H1 (cell line): ENCODE results near the gene DYNLT2. TPM values are rescaled to one million over a fixed set of nuclear protein-coding genes. Genes with fewer than 3 reads are reported as not detected.

Source experiments
- CTCF ChIA-PET: fragments of 300-600 bp; sonication (Branson Sonifier 250); formaldehyde crosslinking; loops from one replicate; lab custom pipeline; 2021; ENCODE audit not compliant: partially characterized antibody; lab: Charles Lee
- POLR2A ChIA-PET: fragments of 300-600 bp; sonication (Branson Sonifier 250); formaldehyde crosslinking; loops from one replicate; lab custom pipeline; 2021; ENCODE audit warnings: inconsistent platforms; ENCODE audit not compliant: partially characterized antibody; lab: Charles Lee
- DNase-seq, 2 experiments: peaks; one replicate each; pipeline versions ENCODE4 v3.0.0 to v3.0.0-alpha.2; 2010 to 2022; ENCODE audit warnings: low spot score in 2 of 2, low read depth in 1 of 2, mixed read lengths in 1 of 2
- FAIRE-seq: peaks from 2 replicates; lab custom pipeline; 2011; peaks lifted over from hg19 to GRCh38; lab: Jason Lieb, UNC
- H2AFZ ChIP-seq: 2 replicates; pipeline ENCODE4 v1.8.1; 2012; ENCODE audit warnings: low read length, inconsistent platforms
- H2AK5ac ChIP-seq: 2 replicates; pipeline ENCODE4 v1.6.1; 2013; ENCODE audit warnings: low read depth, low read length
- H2BK120ac ChIP-seq: replicated peaks from 2 replicates; pipeline ENCODE3; 2013; ENCODE audit warnings: low read depth, low read length, inconsistent platforms
- H2BK12ac ChIP-seq: 2 replicates; pipeline ENCODE4 v1.6.1; 2013; ENCODE audit warnings: low read depth, low read length
- H2BK15ac ChIP-seq: 2 replicates; pipeline ENCODE4 v1.6.1; 2013; ENCODE audit warnings: low read length
- H2BK20ac ChIP-seq: 2 replicates; pipeline ENCODE4 v1.6.1; 2013; ENCODE audit warnings: low read length
- H2BK5ac ChIP-seq: 2 replicates; pipeline ENCODE4 v1.6.1; 2013; ENCODE audit warnings: low read depth, low read length
- H3K14ac ChIP-seq: 2 replicates; pipeline ENCODE4 v1.6.1; 2013; ENCODE audit warnings: inconsistent platforms; ENCODE audit not compliant: insufficient read length
- H3K18ac ChIP-seq: 2 replicates; pipeline ENCODE4 v1.6.1; 2013; ENCODE audit warnings: low read length; ENCODE audit errors: extremely low read depth
- H3K23ac ChIP-seq: 2 replicates; pipeline ENCODE4 v1.6.1; 2013; ENCODE audit warnings: inconsistent platforms; ENCODE audit not compliant: insufficient read length
- H3K23me2 ChIP-seq: 2 replicates; pipeline ENCODE4 v1.6.1; 2013; ENCODE audit warnings: low read depth, low read length
- H3K27ac ChIP-seq: 2 replicates; pipeline ENCODE4 v1.6.1; 2011; ENCODE audit warnings: low read depth, low read length, inconsistent platforms
- H3K27me3 ChIP-seq, 4 experiments: replicated peaks in 1 of 4; 1 replicate in 1 of 4; 2 replicates in 3 of 4; pipeline versions ENCODE4 v1.6.1 to v1.8.1; 2011 to 2013; ENCODE audit warnings: low read length in 3 of 4, mild to moderate bottlenecking in 3 of 4, inconsistent platforms in 2 of 4, mixed read lengths in 2 of 4, moderate library complexity in 1 of 4; ENCODE audit not compliant: control insufficient read depth in 3 of 4, insufficient read depth in 3 of 4; ENCODE audit errors: extremely low read depth in 1 of 4
- H3K36me3 ChIP-seq, 4 experiments: 2 replicates each; pipeline versions ENCODE4 v1.6.1 to v1.8.1; 2011 to 2013; ENCODE audit warnings: mild to moderate bottlenecking in 4 of 4, low read length in 3 of 4, moderate library complexity in 2 of 4, control low read depth in 1 of 4, inconsistent platforms in 1 of 4; ENCODE audit not compliant: insufficient read depth in 4 of 4, control insufficient read depth in 2 of 4
- H3K4ac ChIP-seq: replicated peaks from 2 replicates; pipeline ENCODE3; 2013; ENCODE audit warnings: low read length, low read depth, mixed read lengths, inconsistent platforms; ENCODE audit not compliant: insufficient read length
- H3K4me1 ChIP-seq, 4 experiments: replicated peaks in 1 of 4; 1 replicate in 1 of 4; 2 replicates in 3 of 4; pipeline versions ENCODE4 v1.6.1 to v1.8.1; 2011 to 2013; ENCODE audit warnings: low read length in 3 of 4, inconsistent platforms in 2 of 4, mixed read lengths in 1 of 4; ENCODE audit not compliant: insufficient read depth in 4 of 4, control insufficient read depth in 3 of 4
- H3K4me2 ChIP-seq, 2 experiments: 2 replicates each; pipeline versions ENCODE4 v1.6.1 to v1.8.1; 2011 to 2013; ENCODE audit warnings: low read depth in 2 of 2, low read length in 2 of 2, control low read depth in 1 of 2, inconsistent platforms in 1 of 2, mild to moderate bottlenecking in 1 of 2; ENCODE audit not compliant: insufficient read depth in 1 of 2
- H3K4me3 ChIP-seq, 4 experiments: fragments of 200-600, 300-600 bp in 1 of 4; sonication (generic), shearing (Covaris generic), sonication (Bioruptor Twin) in 1 of 4; 2 replicates each; pipeline versions ENCODE4 v1.5.1 to v1.8.1; 2011 to 2016; ENCODE audit warnings: low read length in 4 of 4, low read depth in 3 of 4, control low read depth in 2 of 4, inconsistent platforms in 2 of 4, mild to moderate bottlenecking in 2 of 4, mixed read lengths in 1 of 4, moderate library complexity in 1 of 4; ENCODE audit not compliant: insufficient read depth in 2 of 4; ENCODE audit errors: extremely low read depth in 1 of 4
- H3K56ac ChIP-seq: replicated peaks from 2 replicates; pipeline ENCODE3; 2013; ENCODE audit warnings: low read depth, mild to moderate bottlenecking, mixed read lengths, low read length, inconsistent platforms; ENCODE audit not compliant: insufficient read length
- H3K79me1 ChIP-seq: 2 replicates; pipeline ENCODE4 v1.6.1; 2013; ENCODE audit warnings: low read depth, low read length, control low read depth
- H3K79me2 ChIP-seq, 2 experiments: 2 replicates each; pipeline versions ENCODE4 v1.6.1 to v1.8.1; 2012 to 2013; ENCODE audit warnings: low read length in 2 of 2, mild to moderate bottlenecking in 2 of 2, inconsistent platforms in 1 of 2; ENCODE audit not compliant: insufficient read depth in 2 of 2, control insufficient read depth in 1 of 2
- H3K9ac ChIP-seq, 4 experiments: replicated peaks in 1 of 4; 1 replicate in 1 of 4; 2 replicates in 3 of 4; pipeline versions ENCODE4 v1.6.1 to v1.8.1; 2011 to 2013; ENCODE audit warnings: low read depth in 3 of 4, low read length in 3 of 4, control low read depth in 2 of 4, mild to moderate bottlenecking in 2 of 4, moderate library complexity in 2 of 4, inconsistent platforms in 1 of 4; ENCODE audit errors: extremely low read depth in 1 of 4
- H3K9me3 ChIP-seq, 2 experiments: 2 replicates each; pipeline versions ENCODE4 v1.6.1 to v1.8.1; 2012 to 2013; ENCODE audit warnings: mild to moderate bottlenecking in 2 of 2, moderate library complexity in 2 of 2, control low read depth in 1 of 2, inconsistent platforms in 1 of 2, low read depth in 1 of 2, low read length in 1 of 2, mixed read lengths in 1 of 2; ENCODE audit not compliant: insufficient read depth in 2 of 2
- H4K20me1 ChIP-seq, 2 experiments: replicated peaks in 1 of 2; 2 replicates each; pipeline versions ENCODE3 to v1.8.1; 2011 to 2013; ENCODE audit warnings: inconsistent platforms in 2 of 2, low read length in 2 of 2, mild to moderate bottlenecking in 1 of 2; ENCODE audit not compliant: insufficient read depth in 2 of 2, control insufficient read depth in 1 of 2
- H4K5ac ChIP-seq: 2 replicates; pipeline ENCODE4 v1.6.1; 2013; ENCODE audit warnings: low read length, low read depth, mixed read lengths, inconsistent platforms; ENCODE audit not compliant: insufficient read length
- H4K8ac ChIP-seq: 2 replicates; pipeline ENCODE4 v1.8.0; 2013; ENCODE audit warnings: mild to moderate bottlenecking, moderate library complexity, low read length, inconsistent platforms; ENCODE audit not compliant: insufficient read depth; ENCODE audit errors: extremely low read depth
- H4K91ac ChIP-seq: replicated peaks from 2 replicates; pipeline ENCODE3; 2013; ENCODE audit warnings: low read length, mixed read lengths, inconsistent platforms; ENCODE audit not compliant: insufficient read length
- CHD1 ChIP-seq: IDR thresholded peaks from 2 replicates; pipeline ENCODE4 v1.6.1; 2012; ENCODE audit warnings: low read depth, low read length, improper control_type of control experiment
- NRF1 ChIP-seq: IDR thresholded peaks from 2 replicates; pipeline ENCODE4 v1.6.1; 2011; ENCODE audit warnings: mild to moderate bottlenecking, low read depth, low read length, improper control_type of control experiment
- PHF8 ChIP-seq: fragments of 200-600 bp; sonication (generic); conservative IDR thresholded peaks from 2 replicates; pipeline ENCODE4 v1.7.1; 2012; ENCODE audit warnings: low read depth, mild to moderate bottlenecking, inconsistent platforms, low read length, moderate library complexity
- POLR2A ChIP-seq, 2 experiments: IDR thresholded peaks; 1 replicate in 1 of 2; 2 replicates in 1 of 2; pipeline ENCODE4 v1.6.1; 2011; ENCODE audit warnings: low read depth in 2 of 2, low read length in 2 of 2, mild to moderate bottlenecking in 2 of 2; ENCODE audit errors: control extremely low read depth in 1 of 2
- RBBP5 ChIP-seq: IDR thresholded peaks from 2 replicates; pipeline ENCODE4 v1.7.1; 2012; ENCODE audit warnings: low read depth, mild to moderate bottlenecking, inconsistent platforms, low read length, moderate library complexity, borderline replicate concordance
- RXRA ChIP-seq: IDR thresholded peaks from 2 replicates; pipeline ENCODE4 v1.6.1; 2011; ENCODE audit warnings: low read depth, mild to moderate bottlenecking, low read length, moderate library complexity; ENCODE audit not compliant: insufficient read depth
- SIX5 ChIP-seq: IDR thresholded peaks from 2 replicates; pipeline ENCODE4 v1.6.1; 2011; ENCODE audit warnings: mild to moderate bottlenecking, low read depth, low read length
- SP4 ChIP-seq: IDR thresholded peaks from 2 replicates; pipeline ENCODE4 v1.6.1; 2012; ENCODE audit warnings: low read length, inconsistent platforms
- TEAD4 ChIP-seq: IDR thresholded peaks from 2 replicates; pipeline ENCODE4 v1.6.1; 2012; ENCODE audit warnings: low read depth, low read length, inconsistent platforms, mixed read lengths
- ZNF274 ChIP-seq: IDR thresholded peaks from 2 replicates; pipeline ENCODE4 v1.7.0; 2012; ENCODE audit warnings: low read length, borderline replicate concordance; ENCODE audit errors: extremely low read depth
- WGBS, 2 experiments: shearing (Covaris generic) in 1 of 2; methylation state at CpG; one replicate each; pipeline versions ENCODE4 v1.1.6 to v1.1.7; 2013 to 2015; ENCODE audit warnings: low lambda C conversion rate in 2 of 2, mixed read lengths in 2 of 2, inconsistent platforms in 1 of 2, low coverage in 1 of 2, missing lambda C conversion rate in 1 of 2; ENCODE audit not compliant: insufficient replicate concordance in 2 of 2, insufficient coverage in 1 of 2, insufficient read length in 1 of 2; ENCODE audit errors: extremely low coverage in 1 of 2, missing lambda C conversion rate in 1 of 2; 5-methylcytosine and 5-hydroxymethylcytosine counted together
- polyA plus RNA-seq, 7 experiments: library from polyadenylated mRNA; depleted of rRNA in 3 of 7; stranded (reverse) in 5 of 7; unstranded in 2 of 7; fragments of >200 nt in 5 of 7; fragments of 200-250 nt in 2 of 7; gene quantifications; 1 replicate in 5 of 7; 2 replicates in 1 of 7; 4 replicates in 1 of 7; pipeline versions ENCODE4 v1.2.1 to v1.2.3, GENCODE V29; 2011 to 2013; ENCODE audit warnings: missing spikeins in 2 of 7, mixed read lengths in 2 of 7
- total RNA-seq: library from RNA; stranded (reverse); fragmentation: NEBNext Ultra II Directional; extraction: Animal tissue kit (Norgen Biotek cat#: 25700); gene quantifications from 2 replicates; pipeline ENCODE4 v1.2.1, GENCODE V29; 2021
- TF ChIP-seq, protein P1 (sequence below), 3 experiments: IDR thresholded peaks; 1 replicate in 2 of 3; 2 replicates in 1 of 3; pipeline versions ENCODE4 v1.5.1 to v1.6.1; 2011; ENCODE audit warnings: low read length in 3 of 3, mild to moderate bottlenecking in 3 of 3, inconsistent platforms in 2 of 3, low read depth in 1 of 3, moderate library complexity in 1 of 3; ENCODE audit not compliant: insufficient read depth in 1 of 3; ENCODE audit errors: control extremely low read depth in 1 of 3

The DYNLT2 gene
- total and polyA plus RNA-seq, 2 of the 8 experiments (the other 6 are each of a cell fraction or from before 2014, with no cell fraction given): 0.48 to 1.8 TPM

DNA sequence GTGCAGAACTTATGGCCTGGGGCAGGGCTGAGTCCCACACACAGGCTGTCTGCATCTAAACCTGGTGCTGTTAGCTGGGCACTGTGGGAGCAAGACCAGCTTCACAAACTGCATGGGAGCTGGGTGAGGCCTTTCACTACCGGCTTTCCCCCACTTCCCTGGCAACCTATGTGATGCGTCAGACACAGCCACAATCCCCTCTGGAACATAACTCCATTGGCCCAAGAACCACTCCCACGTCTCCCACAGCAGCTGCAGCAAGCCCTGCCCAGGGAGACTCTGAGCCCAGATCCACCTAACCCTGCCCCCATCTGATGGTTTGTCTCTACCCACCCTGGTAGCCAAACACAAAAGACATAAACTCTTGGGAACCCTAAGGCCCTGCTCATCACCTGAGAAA lies 58.9 kb downstream of the DYNLT2 start:
- Histone ChIP-seq H4K8ac (no peak overlapping the region), H3K36me3 (peaks cover 0 to 27% (median 11%) of the 10 kb centered on the region in 4 experiments; a peak in 6 of 8 replicates), H2BK5ac (no peak overlapping the region; the same call in 1 of the 2 replicates), H4K5ac (no peak overlapping the region), H2BK20ac (no peak overlapping the region), H2AK5ac (no peak overlapping the region), H3K4me3 (no peak overlapping the region), H3K23ac (no peak overlapping the region), H3K4ac (no peak overlapping the region), H2BK15ac (no peak overlapping the region), H3K14ac (no peak overlapping the region), H3K9me3 (no peaks in the 10 kb centered on the region; a peak in 1 of 4 replicates), H2AFZ (no peak overlapping the region), H3K23me2 (no peaks in the 10 kb centered on the region), H3K18ac (no peak overlapping the region), H3K79me2 (peaks cover 3 to 63% of the 10 kb centered on the region in 2 experiments), H3K79me1 (peaks cover 13% of the 10 kb centered on the region), H4K91ac (no peak overlapping the region), H3K4me1 (no peaks in the 10 kb centered on the region), H2BK120ac (no peak overlapping the region), H4K20me1 (peaks cover 2 to 4% of the 10 kb centered on the region in 2 experiments), H3K27ac (no peak overlapping the region), H3K56ac (no peak overlapping the region), H3K27me3 (no peaks in the 10 kb centered on the region), H3K9ac (no peak overlapping the region), H3K4me2 (no peak overlapping the region), H2BK12ac (no peak overlapping the region)
- FAIRE-seq (no peak), DNase-seq (no peak)
- 93% methylated on average over 3 of the region's 3 CpGs; no CpG with 5 or more reads in 1 of the 2 experiments for WGBS, 2 experiments
- POLR2A ChIA-PET: interaction anchor here (0.5 to 2.8 kb wide), 4 partner anchors 8 to 19 kb away, joined by 4 to 16 read pairs (median 6); partner anchors contain the start of genes C6orf120 and WDR27
- CTCF ChIA-PET: interaction anchor here (1.3 kb wide), 1 partner anchor 15 kb away, joined by 6 read pairs; no protein-coding TSS in a partner anchor
- TF ChIP-seq NRF1 (no peak), TEAD4 (no peak), RXRA (no peak), ZNF274 (no peak), SP4 (no peak), POLR2A (IDR thresholded peaks at IDR 0.05; ENCODE audit: control extremely low read depth in 1 of 2, low read depth in 2 of 2, low read length in 2 of 2) (no peak), RBBP5 (no peak), SIX5 (no peak), CHD1 (no peak), PHF8 (no peak)
- TF ChIP-seq, protein P1, sequence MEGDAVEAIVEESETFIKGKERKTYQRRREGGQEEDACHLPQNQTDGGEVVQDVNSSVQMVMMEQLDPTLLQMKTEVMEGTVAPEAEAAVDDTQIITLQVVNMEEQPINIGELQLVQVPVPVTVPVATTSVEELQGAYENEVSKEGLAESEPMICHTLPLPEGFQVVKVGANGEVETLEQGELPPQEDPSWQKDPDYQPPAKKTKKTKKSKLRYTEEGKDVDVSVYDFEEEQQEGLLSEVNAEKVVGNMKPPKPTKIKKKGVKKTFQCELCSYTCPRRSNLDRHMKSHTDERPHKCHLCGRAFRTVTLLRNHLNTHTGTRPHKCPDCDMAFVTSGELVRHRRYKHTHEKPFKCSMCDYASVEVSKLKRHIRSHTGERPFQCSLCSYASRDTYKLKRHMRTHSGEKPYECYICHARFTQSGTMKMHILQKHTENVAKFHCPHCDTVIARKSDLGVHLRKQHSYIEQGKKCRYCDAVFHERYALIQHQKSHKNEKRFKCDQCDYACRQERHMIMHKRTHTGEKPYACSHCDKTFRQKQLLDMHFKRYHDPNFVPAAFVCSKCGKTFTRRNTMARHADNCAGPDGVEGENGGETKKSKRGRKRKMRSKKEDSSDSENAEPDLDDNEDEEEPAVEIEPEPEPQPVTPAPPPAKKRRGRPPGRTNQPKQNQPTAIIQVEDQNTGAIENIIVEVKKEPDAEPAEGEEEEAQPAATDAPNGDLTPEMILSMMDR (IDR thresholded peaks at IDR 0.05; ENCODE audit: control extremely low read depth in 1 of 3, insufficient read depth in 1 of 3, low read depth in 1 of 3, low read length in 3 of 3): no peak
